H1 (cell line): Measurements from ENCODE around the gene RIPPLY2. TPM values are rescaled to one million over a fixed set of nuclear protein-coding genes. Genes with fewer than 3 reads are reported as not detected.

Source experiments
- polyA plus RNA-seq, 7 experiments: library from polyadenylated mRNA; depleted of rRNA in 3 of 7; stranded (reverse) in 5 of 7; unstranded in 2 of 7; fragments of >200 nt in 5 of 7; fragments of 200-250 nt in 2 of 7; gene quantifications; 1 replicate in 5 of 7; 2 replicates in 1 of 7; 4 replicates in 1 of 7; pipeline versions ENCODE4 v1.2.1 to v1.2.3, GENCODE V29; 2011 to 2013; ENCODE audit warnings: missing spikeins in 2 of 7, mixed read lengths in 2 of 7
- total RNA-seq: library from RNA; stranded (reverse); fragmentation: NEBNext Ultra II Directional; extraction: Animal tissue kit (Norgen Biotek cat#: 25700); gene quantifications from 2 replicates; pipeline ENCODE4 v1.2.1, GENCODE V29; 2021

RIPPLY2 gene
- total and polyA plus RNA-seq, 2 of the 8 experiments (the other 6 are each of a cell fraction or from before 2014, with no cell fraction given): 0.74 to 1.5 TPM

Other genes with a start within 250 kb of the RIPPLY2 start
- 1.0 and 1.5 TPM in 2 replicates for gene SNAP91, start 144.3 kb upstream of the RIPPLY2 start, total RNA-seq
- gene SNAP91, start 144.3 kb upstream of the RIPPLY2 start, polyA plus RNA-seq (2011; rRNA removed): 0.97 and 1.3 TPM in 2 replicates
- gene CYB5R4, start 6.3 kb downstream of the RIPPLY2 start, total RNA-seq: 14.6 TPM in 2 replicates
- 0.75 and 2.8 TPM in 2 replicates for gene CYB5R4, start 6.3 kb downstream of the RIPPLY2 start, polyA plus RNA-seq (2011; rRNA removed)
- 4.7 and 5.0 TPM in 2 replicates for gene MRAP2, start 180.4 kb downstream of the RIPPLY2 start, total RNA-seq
- 5.3 and 11.0 TPM in 2 replicates for gene MRAP2, start 180.4 kb downstream of the RIPPLY2 start, polyA plus RNA-seq (2011; rRNA removed)